MV-4-11 (cell line): ENCODE data around the gene P2RX3.

Experiments used
- DNase-seq: peaks from one replicate; lab custom pipeline; 2025; lab: John Stamatoyannopoulos, UW

The P2RX3 gene

GRCh38 chr11:57373146-57373545 is 35.0 kb downstream of the P2RX3 start:
- DNase-seq = no peak

GRCh38 chr11:57374966-57375365 is 36.8 kb downstream of the P2RX3 start:
- no peak for DNase-seq

GRCh38 chr11:57375490-57375889 is 37.3 kb downstream of the P2RX3 start:
- no peak for DNase-seq

DNA sequence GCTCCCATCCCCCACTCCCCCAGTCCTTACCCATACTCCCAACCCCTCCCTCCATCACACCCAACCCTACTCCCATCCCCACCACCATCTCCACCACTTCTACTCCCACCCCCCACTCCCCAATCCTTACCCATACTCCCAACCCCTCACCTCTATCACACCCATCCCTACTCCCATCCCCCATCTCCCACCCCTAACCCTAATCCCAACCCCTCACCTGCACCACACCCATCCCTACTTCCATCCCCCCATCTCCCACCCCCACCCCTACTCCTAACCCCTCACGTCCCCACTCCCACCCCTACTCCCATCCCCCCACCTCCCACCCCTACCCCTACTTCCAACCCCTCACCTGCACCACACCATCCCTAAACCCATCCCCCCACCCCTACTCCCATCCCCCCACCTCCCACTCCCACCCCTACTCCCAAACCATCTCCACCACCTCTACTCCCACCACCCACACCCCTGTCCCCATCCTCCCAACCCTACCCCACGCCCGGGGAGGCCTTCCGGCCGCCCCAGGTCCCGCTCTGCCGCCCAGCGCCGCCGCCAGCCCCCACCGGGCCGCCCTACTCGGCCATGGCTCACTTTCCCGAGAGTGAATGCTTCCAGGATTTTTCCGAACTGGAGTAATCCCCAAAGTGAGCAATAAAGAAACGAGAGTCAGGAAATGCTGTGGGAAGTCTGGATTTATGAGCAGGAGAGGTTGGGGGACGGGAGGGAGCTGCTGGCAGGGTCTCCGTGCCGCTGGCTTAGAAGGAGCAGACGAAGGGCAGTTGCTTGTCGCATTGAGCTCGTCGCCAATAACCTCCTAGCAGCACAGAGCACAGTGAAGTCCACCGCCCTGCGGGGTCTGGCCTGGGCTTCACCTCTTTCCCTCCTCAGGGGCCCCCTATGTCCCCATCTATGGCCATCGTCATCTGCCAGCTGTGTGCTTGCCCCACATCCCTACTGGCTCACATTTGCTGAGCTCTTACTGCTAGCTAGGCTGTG is 38.2 kb downstream of the P2RX3 start:
- DNase-seq = no peak

DNA sequence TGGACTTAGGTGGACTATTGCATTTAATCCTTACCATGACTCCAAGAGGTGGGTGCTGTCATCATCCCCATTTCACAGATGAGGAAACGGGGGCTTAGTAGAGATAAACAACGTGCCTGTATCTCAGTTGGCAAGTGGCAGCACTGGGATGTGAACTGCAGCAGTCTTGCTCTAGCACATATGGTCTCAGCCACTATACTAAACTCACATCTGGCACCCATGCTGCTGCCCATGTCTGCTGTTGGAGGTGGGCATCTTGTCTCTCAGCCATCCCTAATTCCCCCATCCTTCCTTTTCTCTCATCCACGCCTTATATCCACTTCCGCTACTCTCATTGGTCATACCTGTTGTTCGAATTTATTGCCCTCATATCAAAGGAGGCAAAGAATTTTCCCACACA is 39.0 kb downstream of the P2RX3 start:
- DNase-seq = no peak

DNA sequence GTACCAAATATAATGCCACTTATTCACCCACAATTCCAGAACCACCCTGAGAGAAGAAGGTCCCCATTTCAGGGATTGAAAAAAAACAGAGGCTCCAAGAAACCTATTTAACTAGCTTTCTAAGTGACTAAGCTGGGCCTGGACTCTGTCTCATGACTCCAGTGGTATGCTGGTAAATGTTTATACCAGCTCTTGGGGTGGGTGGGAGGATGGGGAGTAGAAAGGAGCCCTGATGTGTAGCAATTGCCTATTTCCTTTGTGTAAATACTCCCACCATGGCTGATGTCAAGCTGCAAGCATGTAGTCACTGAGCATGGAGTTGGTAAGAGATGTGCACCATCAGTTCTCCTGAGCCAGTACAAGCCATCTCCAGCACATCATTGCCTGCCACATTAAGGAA is 40.0 kb downstream of the P2RX3 start:
- no peak for DNase-seq

DNA sequence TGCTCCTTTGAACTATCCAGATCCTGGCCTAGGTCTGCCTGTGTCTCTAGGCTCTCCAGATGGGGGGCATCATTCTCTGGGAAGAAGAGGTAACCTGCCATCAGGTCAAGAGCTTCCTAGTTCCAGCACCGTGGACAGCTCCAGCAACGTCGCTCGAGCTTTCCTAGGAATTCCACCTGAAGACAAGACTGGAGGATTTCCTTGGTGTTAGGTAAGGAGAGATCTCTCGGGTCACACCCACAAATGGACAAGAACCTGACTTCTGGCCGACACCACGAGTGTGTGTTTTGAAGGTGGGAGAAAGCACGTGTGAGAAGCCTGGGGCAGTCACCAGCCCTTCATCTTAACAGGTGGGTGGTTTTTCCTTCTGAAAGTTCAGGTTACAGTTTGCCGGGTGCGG is 41.6 kb downstream of the P2RX3 start:
- DNase-seq = no peak

- no peak for DNase-seq
These were observed 42.8 kb downstream of the P2RX3 start, which contains the start of gene PRG3 for GRCh38 chr11:57380975-57381374. TSS of gene PRG3 (minus strand) at chr11:57381150. CDS start at chr11:57380708, 442 bp downstream.

GRCh38 chr11:57386178-57386940 is 48.2 kb downstream of the P2RX3 start:
- DNase-seq = no peak

DNA sequence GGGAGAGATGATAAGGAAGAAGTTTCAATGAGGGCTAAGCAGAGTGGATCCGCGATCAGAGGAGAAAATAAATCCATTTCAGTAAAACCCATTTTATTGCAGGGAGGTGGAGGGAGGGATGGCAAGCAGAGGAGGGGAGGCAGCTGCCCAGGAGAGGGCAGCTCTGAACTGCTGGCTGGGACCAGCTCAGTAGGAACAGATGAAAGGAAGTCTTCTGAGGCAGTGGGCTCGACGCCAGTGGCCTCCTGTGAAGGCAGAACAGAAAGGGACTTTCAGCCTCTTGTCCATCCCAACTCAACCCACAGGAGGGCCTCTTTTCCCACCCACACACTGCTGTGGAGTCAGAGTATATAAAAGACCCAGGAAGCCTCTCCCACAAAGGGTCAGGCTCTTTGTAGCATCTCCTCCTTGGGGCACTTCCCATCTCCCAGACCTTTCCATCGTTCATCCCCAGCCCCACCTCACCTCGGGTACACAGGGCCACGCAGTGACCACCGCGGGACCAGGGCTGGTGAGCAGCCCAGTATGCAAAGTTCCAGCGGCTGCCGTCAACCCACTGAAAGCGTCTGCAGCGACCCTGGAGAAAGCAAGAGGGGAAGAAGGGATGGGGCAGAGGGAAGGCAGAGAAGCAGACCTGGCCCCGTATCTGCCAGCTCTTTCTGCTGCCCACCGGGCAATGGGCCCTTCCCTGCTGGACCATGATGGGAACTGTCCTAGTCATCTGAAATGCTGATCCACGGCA is 49.3 kb downstream of the P2RX3 start:
- no peak for DNase-seq

- DNase-seq = no peak
These were observed 52.4 kb downstream of the P2RX3 start, which contains the start of gene PRG2 for GRCh38 chr11:57390535-57390934. TSS of gene PRG2 (minus strand) at chr11:57390650. CDS start at chr11:57389944, 706 bp downstream.

GRCh38 chr11:57391111-57391510 is 53.0 kb downstream of the P2RX3 start:
- no peak for DNase-seq

DNA sequence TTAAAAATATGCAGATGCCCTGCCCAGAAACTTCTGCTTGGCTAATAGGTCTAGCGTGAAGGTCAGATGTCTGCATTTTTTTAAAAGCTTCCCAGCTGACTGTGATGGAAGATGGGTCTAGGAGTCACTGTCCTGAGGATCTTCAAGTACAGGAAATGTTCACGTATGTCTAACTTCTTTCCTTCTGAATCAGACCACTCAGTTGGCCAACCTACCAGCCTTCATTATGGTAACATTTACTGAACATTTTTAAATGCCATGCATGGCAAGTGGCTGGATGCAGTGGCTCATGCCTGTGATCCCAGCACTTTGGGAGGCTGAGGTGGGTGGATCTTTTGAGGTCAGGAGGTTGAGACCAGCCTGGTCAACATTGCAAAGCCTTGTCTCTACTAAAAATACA is 53.4 kb downstream of the P2RX3 start:
- DNase-seq = peak; percentile 14

DNA sequence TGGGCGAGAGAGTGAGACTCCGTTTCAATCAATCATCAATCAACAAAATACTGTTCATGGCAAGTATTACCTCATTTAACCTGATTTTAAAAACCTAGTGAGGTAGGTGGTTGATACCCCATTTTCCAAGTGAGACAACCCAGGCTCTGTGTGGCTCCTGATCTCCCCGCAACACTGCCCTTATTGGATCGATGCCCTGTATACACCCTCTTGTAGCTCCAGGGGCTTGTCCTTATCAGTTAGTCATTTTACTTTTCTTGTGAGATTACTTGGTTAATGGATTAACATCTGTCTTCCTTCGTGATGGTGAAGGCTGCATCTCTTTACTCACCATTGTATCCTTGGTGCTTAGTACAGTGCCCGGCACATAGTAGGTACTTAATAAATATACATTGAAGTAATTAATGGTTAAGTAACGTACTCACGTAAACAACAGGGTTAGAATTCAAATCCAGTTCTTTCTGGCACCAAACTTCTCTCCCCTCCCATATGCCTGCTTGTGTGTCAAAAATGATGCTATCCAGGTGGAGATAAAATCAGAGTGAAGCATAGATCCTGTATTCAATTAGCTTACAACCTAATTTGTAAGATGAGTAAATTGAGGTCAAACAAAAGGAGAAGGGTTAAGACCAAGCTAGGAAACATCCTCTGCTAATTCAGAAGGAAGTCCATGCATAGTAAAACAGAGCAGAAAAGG is 54.1 kb downstream of the P2RX3 start:
- no peak for DNase-seq

GRCh38 chr11:57392763-57393105 is 54.6 kb downstream of the P2RX3 start:
- no peak for DNase-seq

DNA sequence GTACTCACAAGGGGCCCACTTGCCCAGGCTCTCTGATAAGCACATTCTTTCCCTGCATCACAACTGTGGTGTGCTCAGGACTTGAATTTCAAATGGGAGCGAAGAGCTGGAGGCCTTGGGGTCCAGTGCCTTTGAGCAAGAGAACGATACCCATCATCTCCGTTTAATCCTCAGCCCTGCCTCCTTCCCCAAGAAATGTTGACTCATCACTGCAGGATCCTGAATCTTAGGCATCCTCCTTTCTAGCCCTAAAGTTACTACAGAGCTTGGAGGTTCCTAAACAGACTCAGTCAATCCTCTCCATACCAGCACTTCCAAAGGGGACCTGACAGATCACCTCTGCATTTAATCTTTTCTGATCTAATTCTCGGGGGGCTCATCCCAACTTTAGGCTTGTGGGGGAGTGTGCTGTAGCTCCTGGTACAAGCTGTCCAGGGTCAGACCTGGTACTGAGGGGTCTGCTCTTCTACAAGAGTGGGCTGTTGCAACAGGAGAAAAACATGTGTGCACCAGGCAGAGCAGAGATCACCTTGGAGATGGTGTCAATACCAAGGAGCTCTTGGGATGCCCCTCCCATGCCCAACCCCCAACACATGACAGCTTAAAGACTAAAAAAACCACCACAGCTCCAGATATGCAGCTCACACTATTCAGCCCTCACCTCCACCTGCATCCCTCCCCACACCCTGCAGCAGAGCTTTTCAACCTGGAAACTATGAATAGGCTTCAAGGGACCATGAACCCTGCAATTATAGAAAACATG is 56.2 kb downstream of the P2RX3 start:
- no peak for DNase-seq

DNA sequence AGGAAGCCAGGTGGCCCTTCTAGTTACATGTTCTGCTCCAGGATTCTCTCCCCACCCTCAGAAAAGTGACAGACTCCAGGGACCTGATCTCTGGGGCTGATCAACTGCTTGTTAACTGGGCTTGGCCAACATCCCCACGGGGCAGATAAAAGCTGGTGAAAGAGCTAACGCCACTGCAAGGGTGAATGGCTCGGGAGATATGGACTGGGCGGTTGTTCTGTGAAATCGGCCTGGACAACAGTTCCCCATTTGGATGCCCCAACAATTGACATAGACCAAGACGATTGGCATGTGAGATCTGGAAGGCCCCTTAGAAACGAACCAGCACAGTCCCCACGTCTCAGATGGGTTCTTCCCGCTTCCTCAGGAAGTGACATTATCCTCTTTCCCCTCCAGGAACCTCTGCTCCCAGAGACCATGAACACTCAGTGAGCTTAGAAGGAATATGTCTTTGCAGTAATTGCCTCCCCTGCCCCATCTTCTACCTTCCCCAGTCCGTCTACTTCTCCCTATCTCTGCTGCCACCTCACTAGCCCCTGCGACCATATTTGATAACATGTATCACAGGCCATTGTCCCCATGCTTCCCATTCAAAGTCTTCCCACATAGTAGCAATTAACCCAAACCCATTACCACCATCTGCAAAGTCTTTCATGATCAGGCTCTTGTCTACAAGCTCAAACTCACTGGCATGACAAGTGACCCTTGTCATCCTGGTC is 57.9 kb downstream of the P2RX3 start:
- DNase-seq = no peak

GRCh38 chr11:57396744-57397143 is 58.6 kb downstream of the P2RX3 start:
- DNase-seq = no peak

DNA sequence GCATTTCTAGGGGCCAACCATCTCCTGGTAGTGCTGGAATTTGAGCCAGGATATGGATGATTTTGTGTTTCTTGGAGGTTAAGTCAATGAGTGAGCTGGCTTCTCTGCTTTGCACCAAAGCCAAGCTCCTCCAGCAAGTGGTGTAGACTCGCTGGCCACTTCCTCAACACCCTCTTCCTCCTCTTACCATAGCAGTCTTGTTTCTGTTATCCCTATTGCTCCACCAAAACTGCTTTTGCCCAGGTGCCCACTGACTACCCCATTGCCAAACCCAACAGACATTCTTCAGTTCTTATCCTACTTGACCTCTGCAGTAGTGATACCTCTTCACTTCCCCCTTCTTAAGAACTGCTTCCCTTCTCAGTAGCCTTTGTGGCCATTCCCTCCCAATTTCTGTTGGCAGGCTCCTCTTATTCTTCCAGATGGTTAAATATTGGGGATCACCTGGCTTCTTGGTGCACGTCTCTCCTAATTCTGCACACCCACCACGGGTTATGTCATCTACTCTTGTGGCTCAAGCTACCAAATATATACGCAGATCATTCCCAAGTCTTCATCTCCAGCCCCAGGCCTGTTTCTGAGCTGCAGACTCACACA is 59.3 kb downstream of the P2RX3 start:
- peak; percentile 98 for DNase-seq

DNA sequence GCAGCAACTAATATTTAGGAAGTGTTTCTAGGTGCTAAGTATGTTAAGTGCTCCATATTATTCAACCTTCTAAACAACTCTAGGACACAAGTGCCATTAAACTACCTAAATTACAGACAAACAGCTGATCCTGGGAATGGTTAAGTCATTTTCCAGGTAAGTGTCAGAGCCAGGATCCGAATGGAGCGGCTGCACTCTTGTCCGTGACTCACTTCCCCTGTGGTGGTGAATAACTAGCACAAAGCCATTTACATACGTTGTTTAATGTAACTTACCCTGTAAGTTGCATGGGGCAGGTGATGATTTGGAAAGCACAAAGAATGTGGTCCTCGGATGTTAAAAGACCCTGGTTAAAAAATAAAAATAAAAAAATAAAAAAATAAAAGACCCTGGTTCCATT is 61.1 kb downstream of the P2RX3 start:
- DNase-seq = no peak
